Right atrium auricular region (tissue), 2 donors: ENCODE results near the gene TRIM2. TPM values are rescaled to one million over a fixed set of nuclear protein-coding genes. Genes with fewer than 3 reads are reported as not detected.

Experiments used
- DNase-seq: peaks from one replicate; pipeline ENCODE4 v3.0.0-alpha.2; 2019; ENCODE audit warnings: low spot score
- H3K27ac ChIP-seq, 2 donors: fragments of 200-600 bp; sonication (generic); 1 replicate in 1 of 2; 2 replicates in 1 of 2; pipeline ENCODE4 v1.5.1; 2016 to 2019
- H3K27me3 ChIP-seq, 2 donors: fragments of 200-600 bp; sonication (generic); one replicate each; pipeline versions ENCODE4 v1.5.1 to v1.6.0; 2017 to 2019
- H3K36me3 ChIP-seq: fragments of 200-600 bp; sonication (generic); one replicate; pipeline ENCODE4 v1.5.1; 2016
- H3K4me1 ChIP-seq, 2 donors: fragments of 200-600 bp; sonication (generic); one replicate each; pipeline versions ENCODE4 v1.5.1 to v1.6.0; 2017 to 2019
- H3K4me3 ChIP-seq, 2 donors: fragments of 200-600 bp; sonication (generic); 1 replicate in 1 of 2; 2 replicates in 1 of 2; pipeline ENCODE4 v1.5.1; 2017 to 2019; ENCODE audit warnings: mild to moderate bottlenecking in 1 of 2, moderate library complexity in 1 of 2
- H3K9me3 ChIP-seq, 2 donors: fragments of 200-600 bp; sonication (generic); one replicate each; pipeline ENCODE4 v1.5.1; 2019
- CTCF ChIP-seq, 2 donors: fragments of 200-600 bp; sonication (generic); IDR thresholded peaks; one replicate each; pipeline ENCODE4 v1.5.1; 2019; ENCODE audit warnings: antibody characterized with exemption in 2 of 2
- total RNA-seq, 2 donors: library from RNA; depleted of rRNA; stranded (reverse); fragments of >200 nt; gene quantifications; one replicate each; pipeline ENCODE4 v1.1.0, GENCODE V29; 2016

TRIM2 gene
- total RNA-seq, 2 donors from 2014 or later: 17.7 to 29.9 TPM

GRCh38 chr4:153347117-153347516 lies 142.9 kb downstream of the TRIM2 start:
- no peaks in the 10 kb centered on the region for H3K36me3 ChIP-seq
- no peak for DNase-seq
- H3K27me3 ChIP-seq: no peaks in the 10 kb centered on the region
- no peak overlapping the region for H3K27ac ChIP-seq
- H3K4me1 ChIP-seq: peaks cover 0 to 10% of the 10 kb centered on the region in 2 donors
- H3K4me3 ChIP-seq: no peak overlapping the region
- H3K9me3 ChIP-seq: no peaks in the 10 kb centered on the region
- TF ChIP-seq CTCF (IDR thresholded peaks at IDR 0.05): no peak

- Histone ChIP-seq H3K9me3 (no peaks in the 10 kb centered on the region), H3K36me3 (no peaks in the 10 kb centered on the region), H3K4me1 (peaks cover 0 to 10% of the 10 kb centered on the region in 2 donors), H3K27ac (no peak overlapping the region), H3K27me3 (no peaks in the 10 kb centered on the region), H3K4me3 (no peak overlapping the region)
- no peak for TF ChIP-seq CTCF (IDR thresholded peaks at IDR 0.05)
- DNase-seq: no peak
These were observed 143.8 kb downstream of the TRIM2 start for GRCh38 chr4:153348006-153348405.

- no peaks in the 10 kb centered on the region for H3K36me3 ChIP-seq
- H3K27ac ChIP-seq: no peak overlapping the region
- no peaks in the 10 kb centered on the region for H3K27me3 ChIP-seq
- no peaks in the 10 kb centered on the region for H3K9me3 ChIP-seq
- no peak for DNase-seq
- H3K4me3 ChIP-seq: no peak overlapping the region
- no peak for TF ChIP-seq CTCF (IDR thresholded peaks at IDR 0.05)
- H3K4me1 ChIP-seq: peaks cover 0 to 6% of the 10 kb centered on the region in 2 donors
These were observed 145.1 kb downstream of the TRIM2 start for GRCh38 chr4:153349206-153349805.

GRCh38 chr4:153362184-153362583 lies 157.9 kb downstream of the TRIM2 start:
- DNase-seq: no peak
- Histone ChIP-seq H3K27ac (no peak overlapping the region), H3K4me3 (no peak overlapping the region), H3K4me1 (no peaks in the 10 kb centered on the region), H3K9me3 (peaks cover 0 to 4% of the 10 kb centered on the region in 2 donors), H3K36me3 (no peaks in the 10 kb centered on the region), H3K27me3 (no peaks in the 10 kb centered on the region)
- TF ChIP-seq CTCF (IDR thresholded peaks at IDR 0.05): no peak

- DNase-seq: no peak
- TF ChIP-seq CTCF (IDR thresholded peaks at IDR 0.05): no peak
- no peaks in the 10 kb centered on the region for H3K36me3 ChIP-seq
- H3K27ac ChIP-seq: no peak overlapping the region
- H3K27me3 ChIP-seq: no peaks in the 10 kb centered on the region
- no peak overlapping the region for H3K4me3 ChIP-seq
- H3K4me1 ChIP-seq: no peaks in the 10 kb centered on the region
- peaks cover 0 to 4% of the 10 kb centered on the region in 2 donors for H3K9me3 ChIP-seq
These were observed 159.8 kb downstream of the TRIM2 start for GRCh38 chr4:153364061-153364460.

DNA sequence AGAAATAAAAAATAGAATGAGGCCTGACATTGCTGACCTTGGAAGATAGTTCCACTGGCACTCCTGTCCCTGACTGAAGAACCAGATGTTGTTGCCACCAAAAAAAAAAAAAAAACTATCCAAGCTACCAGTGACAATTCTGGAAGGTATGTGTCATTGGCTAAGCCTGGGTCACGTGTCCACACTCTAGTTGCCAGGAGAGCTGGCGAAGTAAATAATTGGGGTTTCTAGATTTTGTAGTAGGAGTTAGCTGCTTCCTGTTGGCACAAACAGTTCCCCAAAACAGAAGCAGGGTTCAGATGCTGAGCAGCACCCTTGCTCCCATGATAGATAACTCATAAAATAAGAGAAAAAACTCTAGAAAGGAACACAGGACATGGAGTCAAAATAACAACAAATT lies 160.8 kb downstream of the TRIM2 start:
- no peak for DNase-seq
- H3K36me3 ChIP-seq: no peaks in the 10 kb centered on the region

More for the DNA sequence above, 160.8 kb downstream of the TRIM2 start:
- Histone ChIP-seq H3K27ac (no peak overlapping the region), H3K27me3 (no peaks in the 10 kb centered on the region), H3K9me3 (peaks cover 0 to 4% of the 10 kb centered on the region in 2 donors), H3K4me3 (no peak overlapping the region), H3K4me1 (no peaks in the 10 kb centered on the region)
- no peak for TF ChIP-seq CTCF (IDR thresholded peaks at IDR 0.05)
